Type B pancreatic cell (in vitro differentiated cells): ENCODE measurements around the gene AJAP1. TPM values are rescaled to one million over a fixed set of nuclear protein-coding genes. Genes with fewer than 3 reads are reported as not detected.

ENCODE experiments used
- DNase-seq: peaks from one replicate; pipeline ENCODE4 v3.0.0; 2021; ENCODE audit warnings: mixed read lengths; ENCODE audit not compliant: unreplicated experiment; ENCODE audit errors: extremely low spot score
- H3K27ac Mint-ChIP-seq: 2 replicates; pipeline ENCODE4 v1.8.0; 2021; ENCODE audit warnings: mild to moderate bottlenecking, mixed read lengths
- H3K27me3 Mint-ChIP-seq: 2 replicates; pipeline ENCODE4 v1.8.0; 2021; ENCODE audit warnings: mixed read lengths
- H3K36me3 Mint-ChIP-seq: 2 replicates; pipeline ENCODE4 v1.8.0; 2021; ENCODE audit warnings: mixed read lengths
- H3K4me1 Mint-ChIP-seq: one replicate; pipeline ENCODE4 v1.8.0; 2021; ENCODE audit warnings: mixed read lengths; ENCODE audit not compliant: unreplicated experiment
- H3K4me3 Mint-ChIP-seq: 2 replicates; pipeline ENCODE4 v1.8.0; 2021; ENCODE audit warnings: mild to moderate bottlenecking, mixed read lengths
- H3K9me3 Mint-ChIP-seq: 2 replicates; pipeline ENCODE4 v1.8.0; 2021; ENCODE audit warnings: mixed read lengths
- CTCF ChIP-seq: fragments of 200-600 bp; sonication (generic); conservative IDR thresholded peaks from 2 replicates; pipeline ENCODE4 v1.5.0; 2021; ENCODE audit warnings: antibody characterized with exemption, mild to moderate bottlenecking
- total RNA-seq: library from RNA; stranded (reverse); gene quantifications from 2 replicates; pipeline ENCODE4 v1.2.1, GENCODE V29; 2021; ENCODE audit warnings: low replicate concordance

Gene AJAP1
- total RNA-seq, 1 donor from 2014 or later = 9.5 TPM

- Mint-ChIP-seq H3K36me3 (no peaks in the 10 kb centered on the region), H3K4me3 (no peak overlapping the region), H3K27ac (no peak overlapping the region), H3K27me3 (peaks cover 9% of the 10 kb centered on the region), H3K9me3 (no peaks in the 10 kb centered on the region), H3K4me1 (peaks cover 15% of the 10 kb centered on the region)
- TF ChIP-seq CTCF = no peak
- no peak for DNase-seq
These were observed 79.2 kb downstream of the AJAP1 start for GRCh38 chr1:4733446-4734177.

GRCh38 chr1:4734219-4734618 is 79.8 kb downstream of the AJAP1 start:
- TF ChIP-seq CTCF = no peak
- Mint-ChIP-seq H3K27me3 (peaks cover 9% of the 10 kb centered on the region), H3K4me3 (no peak overlapping the region), H3K9me3 (no peaks in the 10 kb centered on the region), H3K27ac (no peak overlapping the region), H3K36me3 (no peaks in the 10 kb centered on the region), H3K4me1 (peaks cover 15% of the 10 kb centered on the region)
- no peak for DNase-seq

GRCh38 chr1:4734791-4735190 is 80.4 kb downstream of the AJAP1 start:
- no peak overlapping the region for H3K4me3 Mint-ChIP-seq
- peaks cover 11% of the 10 kb centered on the region for H3K4me1 Mint-ChIP-seq
- H3K9me3 Mint-ChIP-seq = no peaks in the 10 kb centered on the region
- no peak for DNase-seq
- peaks cover 7% of the 10 kb centered on the region for H3K27me3 Mint-ChIP-seq
- TF ChIP-seq CTCF = no peak
- no peaks in the 10 kb centered on the region for H3K36me3 Mint-ChIP-seq
- H3K27ac Mint-ChIP-seq = no peak overlapping the region

GRCh38 chr1:4736254-4736653 is 81.8 kb downstream of the AJAP1 start:
- no peaks in the 10 kb centered on the region for H3K36me3 Mint-ChIP-seq
- TF ChIP-seq CTCF = no peak

GRCh38 chr1:4741876-4742423 is 87.5 kb downstream of the AJAP1 start:
- no peaks in the 10 kb centered on the region for H3K9me3 Mint-ChIP-seq
- H3K27me3 Mint-ChIP-seq = peaks cover 2% of the 10 kb centered on the region
- TF ChIP-seq CTCF = no peak
- H3K4me1 Mint-ChIP-seq = peaks cover 15% of the 10 kb centered on the region
- no peak overlapping the region for H3K4me3 Mint-ChIP-seq
- H3K27ac Mint-ChIP-seq = no peak overlapping the region
- H3K36me3 Mint-ChIP-seq = no peaks in the 10 kb centered on the region
- no peak for DNase-seq

More at GRCh38 chr1:4736254-4736653, 81.8 kb downstream of the AJAP1 start:
- peaks cover 5% of the 10 kb centered on the region for H3K4me1 Mint-ChIP-seq
- H3K27me3 Mint-ChIP-seq = no peaks in the 10 kb centered on the region
- DNase-seq = no peak
- no peaks in the 10 kb centered on the region for H3K9me3 Mint-ChIP-seq
- H3K4me3 Mint-ChIP-seq = no peak overlapping the region
- no peak overlapping the region for H3K27ac Mint-ChIP-seq
